Hippocampal formation (tissue), 2 donors: ENCODE measurements around the gene JMY.

Experiments used
- DNase-seq, 2 donors: peaks; one replicate each; lab custom pipeline; 2025; lab: John Stamatoyannopoulos, UW

JMY gene

DNA sequence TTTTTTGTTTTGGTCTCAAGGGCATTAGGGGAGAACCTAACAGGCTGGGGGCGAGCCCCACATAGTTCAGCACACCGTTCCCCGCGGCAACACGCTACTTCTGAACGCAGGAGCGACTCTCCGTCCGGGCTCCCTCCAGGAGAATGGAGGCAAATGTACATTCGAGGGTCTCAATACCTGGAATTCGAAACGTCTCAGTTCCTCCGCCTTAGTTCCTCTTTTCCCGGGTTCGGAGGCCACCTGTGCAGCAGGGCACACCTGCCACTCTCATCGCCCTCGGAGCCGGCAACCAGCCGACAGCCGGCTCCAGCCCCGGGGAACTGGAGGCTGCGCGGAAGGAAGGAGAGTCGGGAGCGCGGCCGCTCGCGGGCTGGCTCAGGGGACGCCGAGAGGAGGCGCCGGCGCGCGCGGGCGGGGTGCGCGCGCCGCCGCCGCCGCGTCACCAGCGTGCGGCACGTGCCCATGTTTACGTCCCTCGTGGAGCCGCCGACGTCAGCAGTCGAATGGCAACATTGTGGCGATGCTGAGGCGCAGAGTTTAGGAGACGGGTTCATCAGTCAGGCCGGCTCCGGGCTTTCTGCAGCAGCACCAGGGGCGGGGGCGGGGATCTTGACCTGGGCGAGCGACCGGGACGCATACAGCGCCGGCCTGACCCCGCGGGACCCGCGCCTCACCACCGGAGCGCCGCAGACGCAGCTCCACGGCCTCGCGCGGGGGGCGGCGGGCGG is at the start of gene JMY:
JMY (plus strand) TSS at position 498 of the 728 bp plus-strand sequence. CDS start 520 bp downstream, outside the sequence.
- peak; percentile 81 for DNase-seq

GRCh38 chr5:79186455-79186854 is 49.5 kb upstream of the JMY start:
- no peak for DNase-seq

DNA sequence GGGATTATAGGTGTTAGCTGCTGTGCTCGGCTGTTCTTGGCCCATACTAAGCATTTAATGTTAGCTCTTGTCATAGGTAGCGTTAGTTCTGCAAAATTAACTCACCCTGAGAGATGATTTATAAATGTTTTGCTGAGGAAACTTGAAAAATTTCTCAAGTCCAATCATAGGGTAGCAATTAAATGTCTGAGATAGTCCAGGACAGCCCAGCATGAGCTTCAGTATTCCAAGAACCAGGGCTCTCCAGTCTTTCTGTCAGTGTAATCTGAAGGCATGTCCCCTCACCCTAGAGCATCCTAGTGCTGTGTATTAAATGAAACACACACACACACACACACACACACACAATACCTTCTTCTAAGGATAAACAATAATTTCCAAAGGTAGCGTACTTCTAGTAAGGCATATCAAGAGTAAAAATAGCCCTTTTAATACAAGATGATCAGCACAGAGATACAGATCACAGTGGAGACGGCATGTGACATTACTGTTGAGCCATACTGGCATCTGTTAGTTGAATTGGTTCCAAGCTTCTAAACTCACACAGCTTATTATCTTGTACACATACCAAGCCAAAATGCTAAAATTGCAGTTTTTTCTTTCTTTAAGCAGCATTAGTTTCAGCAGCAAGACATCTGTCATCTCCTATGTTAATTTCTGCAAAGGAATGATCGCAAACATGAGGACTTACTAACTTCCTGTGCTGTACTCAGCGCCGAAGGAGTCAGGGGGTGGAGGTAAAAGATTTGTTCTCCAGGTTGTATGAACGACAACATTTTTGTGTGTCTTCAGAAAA is 46.3 kb upstream of the JMY start:
- DNase-seq = no peak

DNA sequence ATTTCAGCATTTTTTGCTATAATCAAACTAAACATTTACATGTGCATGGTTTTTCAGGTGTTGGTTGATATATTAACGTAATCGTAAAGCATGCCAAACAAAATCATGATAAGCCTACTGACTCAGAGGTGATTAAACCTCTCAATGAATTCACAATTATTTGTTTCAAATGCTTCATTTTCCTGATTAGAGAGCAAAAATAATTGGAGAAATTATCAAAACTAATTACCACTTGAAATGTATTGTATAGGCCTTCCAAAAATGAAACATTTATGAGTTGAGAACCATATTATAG is 45.7 kb upstream of the JMY start:
- DNase-seq = no peak

DNA sequence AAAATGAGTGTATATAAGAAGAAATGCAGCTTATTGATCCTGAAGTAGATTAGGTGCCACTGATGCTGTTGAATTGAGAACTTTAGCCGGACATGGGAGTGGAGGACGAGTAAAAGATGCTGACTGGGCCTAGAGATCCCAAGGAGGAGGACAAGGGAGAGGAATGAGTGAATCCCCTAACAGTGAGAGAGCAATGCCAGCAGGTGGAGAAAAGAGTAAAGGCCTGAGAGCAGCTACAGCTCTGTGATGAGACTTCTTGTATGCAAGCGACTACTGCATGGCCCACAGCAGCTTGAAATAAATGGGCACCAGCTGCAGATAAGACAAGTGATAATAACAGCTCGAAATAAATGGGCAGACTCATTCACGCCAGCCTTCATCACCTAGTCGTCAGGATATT is 44.5 kb upstream of the JMY start:
- DNase-seq = no peak

GRCh38 chr5:79193643-79194042 is 42.3 kb upstream of the JMY start:
- DNase-seq = no peak

DNA sequence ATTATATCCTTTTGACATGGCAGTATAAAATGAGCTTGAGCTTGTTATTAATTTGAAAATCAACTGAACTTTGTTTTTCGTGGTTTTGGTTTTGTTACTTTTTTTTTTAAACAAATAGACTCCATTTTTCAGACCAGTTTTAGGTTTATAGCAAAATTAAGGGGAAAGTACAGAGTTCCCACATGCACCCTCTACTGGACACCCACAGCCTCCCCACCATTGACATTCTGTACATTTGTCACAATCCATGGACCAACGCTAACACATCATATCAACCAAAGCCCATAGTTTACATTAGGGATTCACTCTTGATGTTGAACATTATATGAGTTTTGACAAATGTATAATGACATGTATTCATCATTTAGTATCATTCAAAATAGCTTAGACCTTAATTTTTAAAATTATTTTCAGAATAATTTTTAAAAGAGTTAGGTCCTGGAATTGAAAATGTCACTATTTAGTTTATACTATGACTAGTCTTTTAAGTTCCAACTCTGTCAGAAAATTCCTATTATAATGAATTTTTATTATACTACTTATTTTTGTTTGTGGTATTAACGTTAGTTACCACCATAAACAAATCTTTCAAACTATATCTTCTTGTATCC is 35.3 kb upstream of the JMY start:
- DNase-seq = no peak

GRCh38 chr5:79201206-79201605 is 34.7 kb upstream of the JMY start:
- DNase-seq = no peak

- no peak for DNase-seq
Measured at GRCh38 chr5:79202076-79202475, 33.9 kb upstream of the JMY start.

DNA sequence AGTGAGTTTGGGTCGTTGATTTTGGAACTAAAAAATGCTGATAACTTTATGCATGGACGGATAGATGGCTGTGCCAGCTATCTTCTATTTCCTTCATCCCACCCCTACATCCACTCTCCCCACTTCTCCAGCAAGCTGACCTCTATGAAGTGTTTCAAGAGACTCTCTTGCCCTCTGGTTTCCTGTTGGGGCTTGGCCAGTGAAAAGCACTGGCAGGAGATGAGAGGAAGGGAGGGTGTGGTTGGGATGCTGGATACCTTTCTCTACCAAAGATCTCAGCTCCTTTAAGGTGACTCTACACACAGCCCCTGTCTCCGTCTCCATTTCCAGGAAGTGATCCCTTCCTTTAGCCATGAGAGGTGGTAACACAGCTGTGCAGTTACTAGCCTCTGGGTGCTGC is 30.0 kb upstream of the JMY start:
- no peak for DNase-seq

- DNase-seq = no peak
Measured at GRCh38 chr5:79206541-79206940, 29.4 kb upstream of the JMY start.

GRCh38 chr5:79209505-79209904 is 26.4 kb upstream of the JMY start:
- DNase-seq = no peak

- DNase-seq = no peak
Measured at GRCh38 chr5:79224286-79224984, 11.5 kb upstream of the JMY start.

GRCh38 chr5:79225026-79225425 is 10.9 kb upstream of the JMY start:
- no peak for DNase-seq

DNA sequence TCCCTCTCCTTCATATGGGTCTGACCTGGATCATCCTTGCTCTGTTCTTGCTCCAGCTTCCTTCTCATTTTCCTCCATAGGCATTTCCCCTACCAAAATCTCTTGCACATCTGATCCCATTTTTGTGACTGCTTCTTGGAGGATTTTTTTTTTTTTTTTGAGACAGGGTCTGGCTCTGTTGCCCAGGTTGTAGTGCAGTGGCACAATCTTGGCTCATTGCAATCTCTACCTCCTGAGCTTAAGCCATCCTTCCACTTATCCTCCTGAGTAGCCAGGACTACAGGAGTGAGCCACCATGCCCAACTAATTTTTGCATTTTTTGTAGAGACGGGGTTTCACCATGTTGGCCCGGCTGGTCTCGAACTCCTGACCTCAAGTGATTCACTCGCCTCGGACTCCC is 10.5 kb upstream of the JMY start:
- no peak for DNase-seq

GRCh38 chr5:79227484-79228025 is 8.4 kb upstream of the JMY start:
- no peak for DNase-seq

GRCh38 chr5:79229357-79230174 is 6.4 kb upstream of the JMY start:
- no peak for DNase-seq

GRCh38 chr5:79235261-79235633 is 684 bp upstream of the JMY start:
- no peak for DNase-seq

DNA sequence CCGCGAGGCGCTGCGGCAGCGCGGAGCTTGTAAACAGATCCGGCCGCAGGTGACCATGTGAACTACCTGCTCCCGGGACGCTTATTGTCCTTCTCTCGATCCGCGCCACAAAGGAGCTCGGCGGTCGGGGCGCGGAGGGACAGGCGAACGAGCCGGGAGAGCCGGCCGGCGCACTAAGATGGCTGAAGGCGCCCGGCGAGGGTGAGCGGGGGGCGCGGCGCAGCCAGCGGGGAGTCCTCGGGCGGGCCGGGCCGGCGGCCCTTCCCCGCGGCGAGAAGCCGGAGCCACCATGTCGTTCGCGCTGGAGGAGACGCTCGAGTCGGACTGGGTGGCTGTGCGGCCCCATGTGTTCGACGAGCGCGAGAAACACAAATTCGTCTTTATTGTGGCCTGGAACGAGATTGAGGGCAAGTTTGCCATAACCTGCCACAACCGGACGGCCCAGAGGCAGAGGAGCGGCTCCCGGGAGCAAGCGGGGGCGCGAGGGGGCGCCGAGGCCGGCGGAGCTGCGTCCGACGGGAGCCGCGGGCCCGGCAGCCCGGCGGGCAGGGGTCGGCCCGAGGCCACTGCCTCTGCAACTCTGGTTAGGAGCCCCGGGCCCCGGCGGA is 535 bp downstream of the JMY start:
- peak in 1 of 2 donors; percentile 43 for DNase-seq

DNA sequence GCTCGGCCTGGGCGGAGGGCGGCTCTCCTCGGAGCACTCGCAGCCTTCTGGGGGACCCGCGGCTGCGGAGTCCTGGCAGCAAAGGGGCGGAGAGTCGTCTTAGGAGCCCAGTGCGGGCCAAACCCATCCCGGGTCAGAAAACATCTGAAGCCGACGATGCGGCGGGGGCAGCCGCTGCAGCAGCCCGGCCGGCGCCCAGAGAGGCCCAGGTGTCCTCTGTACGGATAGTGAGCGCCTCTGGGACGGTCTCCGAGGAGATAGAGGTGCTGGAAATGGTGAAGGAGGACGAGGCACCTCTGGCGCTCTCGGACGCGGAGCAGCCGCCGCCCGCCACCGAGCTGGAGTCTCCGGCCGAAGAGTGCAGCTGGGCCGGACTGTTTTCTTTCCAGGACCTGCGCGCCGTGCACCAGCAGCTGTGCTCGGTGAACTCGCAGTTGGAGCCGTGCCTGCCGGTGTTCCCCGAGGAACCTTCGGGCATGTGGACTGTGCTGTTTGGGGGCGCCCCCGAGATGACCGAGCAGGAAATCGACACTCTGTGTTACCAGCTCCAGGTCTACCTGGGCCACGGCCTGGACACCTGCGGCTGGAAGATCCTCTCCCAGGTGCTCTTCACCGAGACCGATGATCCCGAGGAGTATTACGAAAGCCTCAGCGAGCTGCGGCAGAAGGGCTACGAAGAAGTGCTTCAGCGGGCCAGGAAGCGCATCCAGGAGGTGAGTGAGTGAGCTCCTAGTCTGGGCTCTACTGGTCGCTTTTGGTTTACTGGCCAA is 1.2 kb downstream of the JMY start:
- DNase-seq = peak in 1 of 2 donors; percentile 33
